ENCODE data around the gene ZNF616.
A peak's percentile ranks its signal among the peaks of the same experiment; 100 is the strongest.
"Not testable (repeated sequence)": the region's sequence is repeated elsewhere in the genome, so short reads cannot be mapped to it uniquely, and the experiment has no call there.

The ZNF616 gene

DNA sequence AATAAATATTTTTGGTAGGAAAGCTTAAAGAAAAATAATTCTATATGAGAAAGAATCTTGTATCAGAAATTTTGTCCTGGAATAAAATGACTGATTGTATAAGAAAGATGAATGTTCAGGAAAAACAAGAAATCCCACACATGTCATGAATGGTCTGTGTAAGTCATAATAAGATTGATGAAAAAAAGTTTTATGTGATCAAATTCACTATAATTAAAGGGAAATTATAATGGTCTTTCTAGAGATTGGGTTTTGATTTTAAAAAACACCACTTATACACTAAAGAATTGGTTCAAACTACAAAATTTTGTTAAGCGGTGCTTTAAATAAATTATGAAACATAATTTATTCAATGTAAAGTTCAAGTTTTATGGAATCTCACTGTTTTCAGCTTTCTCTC, 37.0 kb downstream of the ZNF616 start:
- DNase-seq = no peak

DNA sequence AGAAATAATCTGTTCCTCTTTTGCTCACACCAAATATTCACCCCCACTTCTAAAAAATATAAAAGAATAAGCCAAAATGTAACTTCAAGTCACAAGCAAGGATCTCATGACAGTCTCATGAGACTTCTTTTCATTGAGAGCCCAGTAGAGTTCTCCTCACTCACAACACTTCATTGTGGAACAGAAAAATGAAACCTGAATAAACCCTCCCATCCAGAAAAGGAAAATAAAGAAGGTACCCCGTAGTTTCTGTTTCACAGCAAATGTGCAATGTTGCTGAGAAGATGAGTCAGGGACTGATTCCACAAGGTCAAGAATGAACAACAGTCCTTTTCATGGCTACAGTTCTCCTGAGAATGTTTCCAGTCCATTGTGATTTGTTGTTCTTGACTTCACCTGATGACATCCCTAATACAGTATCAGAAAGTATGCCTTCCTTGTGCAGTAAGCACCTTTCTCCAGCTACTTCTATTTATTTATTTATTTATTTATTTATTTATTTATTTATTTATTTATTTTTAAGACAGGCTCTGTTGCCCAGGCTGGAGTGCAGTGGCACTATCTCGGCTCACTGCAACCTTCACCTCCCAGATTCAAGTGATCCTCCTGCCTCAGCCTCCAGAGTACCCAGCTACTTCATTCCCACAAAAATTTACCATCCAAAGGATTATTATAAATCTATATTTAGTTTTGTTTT, 37.7 kb downstream of the ZNF616 start:
- no peak for DNase-seq

DNA sequence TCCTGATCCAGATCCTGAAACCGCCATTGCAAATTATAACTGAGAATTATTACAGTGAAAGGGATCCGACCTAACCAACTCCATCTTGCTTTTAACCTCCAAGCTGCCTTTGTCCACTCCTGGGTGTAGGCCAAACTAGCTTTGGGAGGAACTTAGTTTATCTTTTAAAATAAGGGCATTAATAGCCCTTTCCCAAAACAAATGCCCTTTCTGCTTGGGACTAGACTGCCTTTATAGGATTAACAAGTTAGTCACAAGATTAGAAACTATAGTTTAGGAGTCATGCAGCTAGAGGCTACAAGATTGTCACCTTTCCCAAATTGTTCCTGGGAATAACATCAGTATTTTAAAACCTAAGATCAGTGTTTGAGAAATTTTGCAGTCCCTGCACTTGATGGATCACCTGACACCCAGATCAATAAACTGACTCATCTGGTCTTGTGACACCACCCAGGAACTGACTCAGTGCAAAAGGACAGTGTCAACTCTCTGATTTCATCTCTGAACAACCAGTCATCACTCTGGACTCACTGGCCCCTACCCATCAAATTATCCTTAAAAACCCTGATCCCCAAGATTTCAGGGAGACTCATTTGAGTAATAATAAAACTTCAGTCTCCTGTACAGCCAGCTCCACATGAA, 40.1 kb downstream of the ZNF616 start:
- DNase-seq = no peak

DNA sequence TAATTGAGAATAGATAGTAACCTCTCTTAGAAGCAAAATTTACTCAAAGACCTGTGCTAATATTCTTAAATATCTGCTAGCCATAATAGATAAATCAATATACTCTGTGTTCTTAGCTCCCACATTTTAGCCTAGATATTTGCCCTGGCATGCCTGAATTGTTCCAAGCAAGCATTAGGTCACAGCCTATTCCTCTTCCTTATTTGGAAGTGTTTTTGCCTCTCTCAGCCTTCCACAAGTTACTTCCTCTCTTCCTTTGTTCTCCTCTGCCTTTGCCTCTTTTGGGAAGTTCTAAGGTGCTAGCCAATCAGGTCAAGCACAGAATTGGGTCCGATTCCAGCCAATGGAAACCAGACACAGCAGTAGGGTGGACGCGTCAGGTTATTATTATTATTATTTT, 43.3 kb downstream of the ZNF616 start:
- DNase-seq = not testable (repeated sequence)

DNA sequence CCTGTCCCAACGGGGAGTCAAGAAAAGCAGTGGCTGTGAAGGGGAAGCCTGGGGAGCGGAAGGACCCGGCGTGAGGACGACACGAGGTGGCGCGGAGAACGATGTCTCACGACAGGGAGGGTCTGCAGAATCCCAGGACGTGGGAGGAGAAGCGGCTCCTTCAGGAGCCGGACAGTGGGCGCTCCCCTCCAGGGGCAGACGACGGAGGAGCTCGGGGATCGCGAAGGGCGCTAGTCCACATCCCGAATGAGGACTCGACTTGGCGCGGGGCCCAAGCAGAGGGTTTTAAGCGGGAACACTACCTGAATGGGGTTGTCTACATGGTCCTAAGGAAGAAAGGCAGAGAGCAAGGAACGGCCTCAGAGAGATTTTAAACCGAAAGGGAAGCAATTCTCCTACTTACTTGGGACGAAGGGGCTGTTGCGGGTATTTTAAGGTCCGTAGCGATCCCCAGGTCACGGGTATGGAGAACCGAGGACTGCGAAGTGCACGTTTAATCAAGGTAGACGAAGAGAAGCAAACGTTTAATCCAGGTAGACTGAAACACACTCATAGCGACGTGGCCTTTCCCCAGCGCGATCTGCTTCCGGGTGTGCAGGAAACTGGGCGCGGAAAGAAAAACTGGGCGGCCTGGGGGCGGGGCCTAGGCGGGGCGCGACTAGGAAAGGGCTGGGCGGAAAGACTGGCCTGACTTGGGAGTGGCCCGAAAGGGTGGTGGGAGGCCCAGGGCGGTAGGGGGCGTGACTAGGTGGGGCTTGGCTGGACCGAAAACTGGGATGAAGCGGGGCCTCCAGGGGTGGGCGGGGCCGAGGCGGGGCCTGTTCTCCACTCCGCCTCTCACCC, 44.3 kb downstream of the ZNF616 start, which contains the start of gene ZNF841:
Gene ZNF841, minus strand, starts transcription at position 594 of the 843 bp plus-strand sequence. CDS start 10,964 bp downstream, outside the sequence.
- peak; percentile 93 for DNase-seq

DNA sequence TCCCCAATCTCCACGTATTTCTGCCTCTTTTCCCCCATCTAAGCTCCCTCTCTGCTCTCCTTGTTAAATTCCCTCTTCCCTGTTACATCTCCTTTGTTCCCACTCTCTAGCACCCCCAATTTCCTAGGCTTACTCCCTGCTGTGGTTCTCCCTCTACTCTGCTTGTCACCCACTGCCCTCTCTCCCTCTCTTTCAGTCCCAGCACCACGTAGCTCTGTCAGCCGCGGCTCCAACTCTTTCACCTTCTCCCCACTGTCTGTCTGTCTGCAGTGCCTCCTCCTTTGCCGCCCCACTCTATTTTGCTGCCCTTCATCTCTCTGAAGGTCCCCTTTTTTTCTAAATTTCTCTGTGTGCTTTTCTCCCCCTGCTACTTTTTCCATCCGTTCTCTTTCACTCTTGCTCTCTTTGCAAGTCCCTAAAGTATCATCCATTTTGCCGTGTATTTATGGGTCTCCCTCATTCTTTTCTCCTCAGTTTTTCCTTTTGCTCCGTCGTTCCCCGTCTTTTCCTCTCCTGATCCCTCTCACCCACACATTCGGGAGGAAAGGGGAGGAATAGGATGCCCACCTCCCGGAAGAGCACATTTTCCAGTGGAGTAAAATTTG, 45.1 kb downstream of the ZNF616 start:
- no peak for DNase-seq

DNA sequence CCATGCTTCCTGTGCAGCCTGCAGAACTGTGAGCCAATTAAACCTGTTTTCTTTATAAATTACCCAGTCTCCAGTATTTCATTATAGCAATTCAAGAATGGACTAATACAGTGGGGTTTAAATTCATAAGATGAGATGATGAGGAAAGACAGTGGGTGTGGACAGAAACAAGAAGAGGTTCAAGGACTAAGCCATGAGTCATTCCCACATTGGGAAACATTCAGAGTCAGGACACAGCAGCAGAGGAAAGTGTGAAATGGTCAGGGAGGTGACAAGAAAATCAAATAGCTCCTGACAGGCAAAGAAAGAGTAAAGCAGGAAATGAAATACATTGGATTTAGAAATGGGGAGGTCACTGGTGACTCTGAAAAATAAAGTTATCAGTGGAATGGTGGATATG, 53.3 kb downstream of the ZNF616 start:
- DNase-seq = no peak

DNA sequence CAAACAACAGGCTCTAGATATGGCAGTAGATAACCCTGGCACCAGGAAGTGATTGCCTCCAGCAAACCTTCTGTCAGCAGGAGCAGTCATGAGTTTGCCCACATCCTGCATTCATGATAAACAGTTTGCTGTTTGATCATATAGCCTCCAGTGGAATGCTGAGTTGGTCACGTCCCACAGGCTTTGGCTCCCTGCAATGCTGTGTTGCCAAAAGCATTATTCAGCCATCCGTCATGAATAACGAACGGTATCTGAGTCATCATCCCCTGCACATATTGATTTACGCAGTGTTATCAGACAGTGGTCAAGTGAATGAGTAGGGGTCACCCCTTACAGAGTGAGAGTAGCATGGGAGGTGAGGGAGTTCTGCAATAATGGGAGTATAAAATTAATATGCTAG, 69.2 kb downstream of the ZNF616 start:
- no peak for DNase-seq

DNA sequence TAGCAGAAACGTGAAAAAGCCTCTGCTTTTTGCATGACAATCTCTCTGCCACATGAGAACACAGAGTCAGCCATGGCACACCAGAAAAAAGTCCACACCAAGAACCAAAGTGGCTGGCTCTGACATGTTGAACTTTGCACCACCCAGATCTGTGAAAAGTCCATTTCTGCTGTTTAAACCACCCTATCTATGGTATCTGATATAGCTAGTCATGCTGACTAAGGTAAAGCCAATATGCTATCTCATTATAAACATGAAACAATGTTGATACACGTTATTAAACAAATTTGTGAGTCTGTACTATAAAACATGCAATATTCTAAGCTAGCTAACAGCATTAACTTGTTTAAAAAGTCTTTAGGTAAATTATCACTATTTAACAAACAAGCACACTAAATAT, 70.1 kb downstream of the ZNF616 start:
- no peak for DNase-seq

DNA sequence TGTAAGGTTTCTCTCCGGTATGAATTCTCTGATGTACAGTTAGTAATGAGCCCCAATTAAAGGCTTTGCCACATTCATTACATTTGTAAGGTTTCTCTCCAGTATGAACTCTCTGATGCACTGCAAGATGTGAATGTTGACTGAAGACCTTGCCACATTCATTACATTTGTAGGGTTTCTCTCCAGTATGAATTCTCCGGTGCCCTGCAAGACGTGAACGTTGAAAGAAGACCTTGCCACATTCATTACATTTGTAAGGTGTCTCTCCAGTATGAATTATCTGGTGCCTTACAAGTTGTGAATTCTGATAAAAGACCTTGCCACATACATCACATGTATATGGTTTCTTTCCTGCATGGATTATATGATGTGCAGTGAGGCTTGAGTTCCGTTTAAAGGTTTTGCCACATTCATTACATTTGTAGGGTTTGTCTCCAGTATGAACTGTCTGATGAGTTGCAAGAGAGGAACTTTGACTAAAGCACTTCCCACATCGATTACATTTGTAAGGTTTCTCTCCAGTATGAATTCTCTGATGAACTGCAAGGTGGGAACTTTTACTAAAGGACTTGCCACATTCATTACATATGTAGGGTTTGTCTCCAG, 73.4 kb downstream of the ZNF616 start:
- no peak for DNase-seq

DNA sequence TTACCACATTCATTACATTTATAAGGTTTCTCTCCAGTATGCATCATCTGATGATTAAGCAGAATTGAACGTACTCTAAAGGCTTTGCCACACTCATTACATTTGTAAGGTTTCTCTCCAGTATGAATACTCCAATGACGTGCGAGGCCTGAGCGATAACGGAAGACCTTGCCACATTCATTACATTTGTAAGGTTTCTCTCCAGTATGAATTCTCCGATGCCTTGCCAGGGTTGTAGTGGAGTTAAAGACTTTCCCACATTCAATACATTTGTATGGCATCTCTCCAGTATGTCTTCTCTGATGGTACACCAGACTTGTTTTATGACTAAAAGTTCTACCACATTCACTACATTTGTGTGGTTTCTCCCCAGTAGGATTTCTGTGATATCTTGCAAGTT, 74.3 kb downstream of the ZNF616 start:
- no peak for DNase-seq

Measured in activated CD4-positive, CD25-positive, alpha-beta regulatory T cell treated with anti-CD3 and anti-CD28 coated beads, Interleukin-2, amount 50 U/mL, for 72 hours (primary cell).